NCI-H510A treated with DMSO at 0.1 percent for 48 hours (cell line): ENCODE measurements around the gene FAM20B.

Experiments used
- DNase-seq: peaks from one replicate; lab custom pipeline; 2025; lab: John Stamatoyannopoulos, UW

Gene FAM20B

GRCh38 chr1:179092896-179093461 lies 67.3 kb downstream of the FAM20B start:
- no peak for DNase-seq

- DNase-seq: peak; percentile 19
These were observed 69.1 kb downstream of the FAM20B start for GRCh38 chr1:179094818-179095217.

- DNase-seq: no peak
These were observed 69.7 kb downstream of the FAM20B start for GRCh38 chr1:179095377-179095776.

GRCh38 chr1:179095924-179096323 lies 70.2 kb downstream of the FAM20B start:
- DNase-seq: no peak

GRCh38 chr1:179099891-179100290 lies 74.2 kb downstream of the FAM20B start:
- DNase-seq: no peak

GRCh38 chr1:179101566-179101965 lies 75.9 kb downstream of the FAM20B start:
- no peak for DNase-seq

GRCh38 chr1:179103999-179104398 lies 78.3 kb downstream of the FAM20B start:
- DNase-seq: no peak

GRCh38 chr1:179104611-179105250 lies 79.0 kb downstream of the FAM20B start:
- no peak for DNase-seq

- DNase-seq: peak; percentile 67
These were observed 79.7 kb downstream of the FAM20B start for GRCh38 chr1:179105393-179105792.

GRCh38 chr1:179107706-179108629 lies 82.3 kb downstream of the FAM20B start:
- no peak for DNase-seq

- no peak for DNase-seq
These were observed 83.0 kb downstream of the FAM20B start for GRCh38 chr1:179108644-179109043.

GRCh38 chr1:179115181-179115580 lies 89.5 kb downstream of the FAM20B start:
- DNase-seq: no peak

- no peak for DNase-seq
These were observed 93.8 kb downstream of the FAM20B start for GRCh38 chr1:179119513-179119912.

- DNase-seq: no peak
These were observed 95.0 kb downstream of the FAM20B start for GRCh38 chr1:179120736-179121135.

- DNase-seq: no peak
These were observed 95.7 kb downstream of the FAM20B start for GRCh38 chr1:179121159-179121938.

GRCh38 chr1:179124873-179125272 lies 99.2 kb downstream of the FAM20B start:
- no peak for DNase-seq
